Stimulated activated CD4-positive, alpha-beta T cell treated with anti-CD3 and anti-CD28 coated beads, Interleukin-1b, Interleukin-23, amount 100 ng/mL, for 4 hours (primary cell): Measurements from ENCODE around the gene S100A14.

ENCODE experiments used
- DNase-seq, 2 donors: peaks; one replicate each; pipeline ENCODE4 v3.0.0-alpha.2; 2020; ENCODE audit warnings: low read depth in 2 of 2

S100A14 gene

GRCh38 chr1:153638261-153638660, 22.1 kb upstream of the S100A14 start:
- no peak for DNase-seq

GRCh38 chr1:153636312-153636711, 20.2 kb upstream of the S100A14 start:
- no peak for DNase-seq

DNA sequence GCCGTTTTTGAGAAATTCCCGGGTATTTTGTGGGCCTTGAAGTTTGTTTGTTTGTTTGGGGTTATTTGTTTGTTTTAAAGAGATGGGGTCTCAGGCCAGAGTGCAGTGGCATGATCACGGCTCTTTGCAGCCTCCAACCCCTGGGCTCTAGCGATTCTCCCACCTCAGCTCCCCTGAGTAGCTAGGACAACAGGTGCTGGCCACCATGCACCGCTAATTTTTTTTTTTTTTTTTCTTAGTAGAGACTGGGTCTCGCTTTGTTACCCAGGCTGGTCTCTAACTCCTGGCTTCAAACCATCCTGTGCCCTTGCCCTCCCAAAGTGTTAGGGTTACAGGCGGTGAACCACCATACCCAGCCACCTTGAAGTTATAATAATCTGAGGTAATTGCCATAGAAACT, 19.7 kb upstream of the S100A14 start:
- no peak for DNase-seq

DNA sequence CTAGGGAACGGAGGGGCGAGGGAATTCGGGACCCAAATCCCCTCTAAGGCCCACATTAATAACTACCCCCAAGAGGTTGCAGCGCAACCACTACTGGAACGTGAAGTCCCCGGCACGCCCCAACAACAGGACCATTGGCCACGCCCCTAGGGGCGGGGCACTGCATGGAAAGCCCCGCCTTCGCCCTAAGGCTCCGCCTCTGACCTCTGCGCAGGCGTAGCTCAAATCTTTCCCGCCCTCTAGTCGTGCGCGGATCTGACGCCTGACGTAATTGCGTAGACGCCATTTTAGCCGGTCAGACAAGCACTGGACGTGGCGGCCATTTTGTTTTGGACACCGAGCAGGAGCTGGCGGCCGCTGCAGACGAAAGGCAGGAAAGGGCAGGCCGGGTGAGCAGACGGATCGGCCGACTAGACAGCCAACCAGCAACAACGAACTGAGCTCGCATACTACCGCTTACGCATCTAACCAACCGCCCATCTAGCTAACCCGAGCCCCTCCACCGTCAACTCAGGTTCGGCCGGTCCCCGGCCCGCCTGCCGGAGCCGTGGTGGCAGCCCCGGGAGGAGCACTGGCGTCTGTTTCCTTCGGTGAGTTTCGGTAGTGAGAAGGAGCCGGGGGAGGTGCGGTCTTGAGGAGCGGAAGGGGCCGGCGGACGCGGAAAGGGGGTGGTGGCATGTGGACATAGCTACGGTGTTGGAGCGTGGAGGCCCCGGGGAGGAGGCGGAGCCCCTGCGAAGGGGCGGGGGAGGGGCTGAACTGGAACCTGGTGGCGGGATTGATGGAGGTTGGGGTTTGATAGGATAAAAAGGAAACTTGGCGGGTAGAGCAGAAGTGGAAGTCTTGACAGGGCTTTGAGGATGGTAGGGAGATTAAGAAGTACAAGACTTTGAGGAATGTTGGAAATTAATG, 17.9 kb upstream of the S100A14 start, which contains the start of gene CHTOP:
TSS of gene CHTOP (plus strand) at position 313 of the 912 bp plus-strand sequence. CDS start 2,523 bp downstream, outside the sequence.
- peak; percentile 94 to 96 for DNase-seq

GRCh38 chr1:153633161-153633753, 17.1 kb upstream of the S100A14 start:
- DNase-seq: no peak

DNA sequence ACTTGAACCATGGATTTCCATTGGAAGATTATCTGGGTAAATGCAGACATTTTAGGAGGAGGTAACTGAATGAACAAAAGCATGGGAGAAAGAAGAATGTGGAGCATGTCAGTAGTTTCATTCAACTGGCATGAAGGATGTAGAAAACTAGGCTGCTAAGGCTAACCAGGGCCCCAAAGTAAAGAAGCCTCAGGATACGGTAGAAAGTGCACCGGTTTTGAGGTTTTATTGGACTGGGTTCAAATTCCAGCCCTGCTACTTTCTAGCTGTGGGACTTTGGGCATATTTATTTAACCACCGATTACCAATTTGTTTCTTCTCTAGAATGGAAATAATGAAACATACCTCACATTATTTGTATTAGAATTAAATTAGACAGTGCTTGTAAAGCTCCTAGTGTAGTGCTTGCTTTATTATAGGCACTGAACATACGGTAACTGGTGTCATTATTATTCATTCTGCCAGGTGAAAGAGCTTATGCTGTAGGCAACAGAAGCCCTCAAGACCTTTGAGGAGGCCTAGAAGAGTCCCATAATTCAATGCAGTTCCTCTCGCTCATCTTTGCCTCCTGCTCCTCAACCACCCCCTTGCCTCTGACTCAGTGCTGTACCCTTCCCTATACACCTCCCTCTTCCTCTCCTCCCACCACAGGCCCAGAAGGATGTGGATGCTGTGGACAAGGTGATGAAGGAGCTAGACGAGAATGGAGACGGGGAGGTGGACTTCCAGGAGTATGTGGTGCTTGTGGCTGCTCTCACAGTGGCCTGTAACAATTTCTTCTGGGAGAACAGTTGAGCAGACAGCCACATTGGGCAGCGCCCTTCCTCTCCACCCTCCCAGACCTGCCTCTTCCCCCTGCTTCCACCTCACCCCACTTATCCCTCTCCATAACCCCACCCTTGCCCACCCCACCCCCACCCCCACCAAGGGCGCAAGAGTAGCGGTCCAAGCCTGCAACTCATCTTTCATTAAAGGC, 15.2 kb upstream of the S100A14 start:
- no peak for DNase-seq

- DNase-seq: no peak
Measured at GRCh38 chr1:153630384-153630783, 14.3 kb upstream of the S100A14 start.

- DNase-seq: no peak
Measured at GRCh38 chr1:153629971-153630370, 13.8 kb upstream of the S100A14 start.

DNA sequence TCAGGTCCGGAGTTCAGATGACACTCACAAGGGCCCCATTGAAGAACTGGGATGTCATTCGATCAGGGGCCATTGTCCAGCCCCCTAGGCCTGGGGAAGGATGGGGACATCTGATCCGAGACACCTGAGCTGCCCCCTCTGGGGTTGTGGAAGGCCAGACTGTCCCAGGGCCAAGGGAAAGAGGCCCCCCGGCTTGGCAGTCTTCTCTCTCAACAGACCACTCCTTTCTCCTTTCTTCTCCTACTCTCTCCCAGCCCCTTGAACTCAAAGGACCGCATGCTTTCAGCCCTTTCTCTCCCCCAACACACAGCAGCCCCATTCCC, 13.2 kb upstream of the S100A14 start:
- no peak for DNase-seq

DNA sequence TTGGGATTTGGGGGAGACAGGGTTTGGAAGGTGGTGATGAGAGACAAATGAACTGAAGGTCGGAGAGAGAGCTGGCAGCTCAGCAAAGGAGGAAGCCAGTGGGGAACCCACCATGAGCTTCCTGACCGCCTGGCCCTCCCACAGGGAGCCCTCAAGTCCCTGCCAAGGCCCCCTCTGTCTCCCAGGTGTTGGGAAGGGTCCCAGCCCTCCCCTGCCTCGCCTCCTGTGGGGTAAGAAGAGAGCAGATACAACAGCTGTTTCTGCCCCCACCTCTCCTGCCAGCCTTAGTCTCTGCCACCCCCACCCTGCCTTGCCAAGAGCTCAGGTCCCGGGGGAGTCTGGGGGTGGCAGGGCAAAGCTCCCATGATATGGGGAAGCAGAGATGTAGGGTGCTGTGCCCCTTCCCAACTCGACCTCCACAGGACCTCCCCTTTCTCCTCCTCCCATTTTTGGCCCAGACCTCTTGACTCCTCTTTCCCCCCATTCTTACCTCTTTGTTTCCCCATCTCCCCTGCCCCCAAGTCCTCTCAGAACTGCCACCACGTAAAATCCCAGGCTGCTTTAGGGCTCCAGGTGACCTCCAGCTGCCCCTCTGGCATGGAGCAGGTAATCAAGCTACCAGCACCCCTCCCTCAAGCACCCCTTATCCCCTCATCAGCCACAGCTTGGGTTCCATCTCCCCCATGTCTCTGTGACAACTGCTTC, 12.7 kb upstream of the S100A14 start:
- no peak for DNase-seq

GRCh38 chr1:153627715-153628626, 11.8 kb upstream of the S100A14 start, which contains the start of gene S100A1:
TSS of gene S100A1 (plus strand) at chr1:153628434. CDS start at chr1:153630522, 2,088 bp downstream.
- no peak for DNase-seq

DNA sequence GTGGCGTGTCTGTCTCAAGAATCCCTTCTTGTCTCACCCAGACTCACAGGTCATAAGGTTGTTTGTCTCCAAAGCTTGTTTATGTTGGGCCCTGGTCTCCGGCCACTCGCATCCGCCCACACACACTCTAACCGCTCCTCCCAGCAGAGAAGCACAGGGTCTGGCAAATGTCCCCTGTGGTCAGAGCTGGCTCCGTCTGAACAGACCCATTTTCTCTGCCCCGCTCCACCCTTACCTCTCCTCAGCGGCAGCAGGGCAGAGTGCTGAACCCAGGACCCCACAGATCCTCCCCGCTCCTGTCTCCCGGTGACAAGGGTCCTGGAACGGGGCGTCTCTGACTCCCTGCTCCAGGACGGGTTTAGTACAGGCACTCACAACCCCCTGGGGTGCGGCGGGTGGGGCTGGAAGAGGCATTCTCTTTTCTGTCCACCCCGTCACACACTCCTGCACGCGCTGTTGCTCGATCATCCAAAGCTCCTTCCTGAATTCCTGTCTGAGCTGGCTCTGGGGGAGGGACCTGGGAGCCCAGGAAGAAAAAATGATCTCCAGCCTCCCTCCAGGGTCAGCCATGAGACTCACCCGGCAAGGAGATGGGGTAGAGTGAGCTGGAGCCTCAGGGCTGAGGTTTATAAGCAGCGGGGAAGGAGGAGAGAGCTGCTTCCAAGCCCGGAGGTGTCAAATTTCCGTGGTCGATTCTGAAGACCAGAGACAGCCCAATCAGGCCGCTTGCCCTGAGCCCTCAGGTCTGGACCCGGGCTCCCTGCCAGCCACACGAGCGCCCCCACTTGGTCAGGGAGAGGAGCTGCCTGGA, 11.0 kb upstream of the S100A14 start, which contains the start of gene S100A13:
TSS of gene S100A13 (minus strand) at position 602 of the 811 bp plus-strand sequence. CDS start 1,033 bp downstream, outside the sequence.
- DNase-seq: no peak

DNA sequence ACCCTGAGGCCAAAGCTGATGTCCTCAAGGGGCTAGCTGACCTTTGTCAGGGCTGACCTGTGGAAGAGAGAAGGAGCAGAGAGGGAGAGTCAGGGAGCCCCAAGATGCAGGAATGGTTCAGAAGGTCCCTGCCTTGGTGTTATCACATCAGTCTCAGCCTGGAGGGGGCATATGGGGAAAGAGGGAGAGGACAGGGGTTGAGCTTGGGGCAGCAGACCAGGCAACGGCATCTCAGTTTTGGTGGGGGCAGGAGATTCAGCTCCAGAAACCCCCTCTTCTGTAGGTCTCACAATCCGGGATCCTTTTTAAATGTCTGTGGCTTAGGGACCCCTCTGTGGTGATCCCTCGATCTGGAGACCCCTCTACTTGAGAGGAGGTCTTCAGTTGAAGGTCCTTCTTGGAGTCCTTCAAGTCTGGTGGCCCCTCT, 10.4 kb upstream of the S100A14 start:
- DNase-seq: no peak

DNA sequence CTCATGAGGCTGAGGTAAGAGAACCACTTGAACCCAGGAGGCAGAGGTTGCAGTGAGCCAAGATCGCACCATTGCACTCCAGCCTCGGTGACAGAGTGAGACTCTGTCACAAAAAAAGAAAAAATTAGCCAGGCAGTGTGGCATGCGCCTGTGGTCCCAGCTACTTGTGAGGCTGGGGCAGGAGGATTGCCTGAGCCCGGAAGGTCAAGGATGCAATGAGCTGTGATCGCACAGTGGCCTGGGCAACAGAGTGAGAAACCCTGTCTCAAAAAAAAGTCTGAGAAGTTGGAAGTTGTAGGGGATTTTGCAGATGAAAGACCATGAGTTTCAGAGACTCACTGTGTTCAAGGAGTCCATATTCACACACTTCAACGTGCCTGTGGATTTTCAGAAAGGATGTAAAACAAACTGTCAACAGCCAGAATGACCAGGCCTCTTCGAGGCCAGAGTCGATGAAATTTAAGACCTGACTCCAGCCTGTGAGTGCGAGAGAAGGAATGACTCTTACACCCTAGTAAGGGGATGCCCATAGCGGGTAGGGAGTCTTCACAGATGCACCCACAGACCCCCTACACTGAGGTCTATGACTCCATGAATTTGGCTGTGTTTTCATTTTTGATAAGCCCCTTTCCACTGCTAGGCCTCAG, 9.0 kb upstream of the S100A14 start:
- no peak for DNase-seq

GRCh38 chr1:153623101-153623500, 7.0 kb upstream of the S100A14 start:
- DNase-seq: no peak

GRCh38 chr1:153619171-153619570, 3.0 kb upstream of the S100A14 start:
- DNase-seq: no peak

DNA sequence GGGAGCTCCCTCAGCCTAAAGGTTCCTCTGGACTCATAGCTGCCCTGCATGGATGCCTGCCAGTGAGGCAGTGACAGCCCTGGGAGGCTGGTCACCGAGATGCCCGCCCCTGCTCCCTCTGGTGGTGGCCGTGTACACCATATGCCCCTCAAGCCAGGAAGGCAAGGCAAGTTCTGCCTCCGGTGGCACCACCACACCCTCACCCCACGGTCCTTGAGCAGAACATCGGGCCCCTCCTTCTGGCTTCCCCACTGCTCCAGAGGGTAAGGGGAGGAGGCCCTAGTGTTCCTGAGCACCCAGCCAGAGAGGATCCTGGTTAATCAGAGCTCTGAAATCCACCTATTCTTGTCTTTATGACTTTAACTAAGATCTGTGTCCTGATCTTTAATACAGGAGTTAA, 1.5 kb upstream of the S100A14 start:
- peak in 1 of 2 donors; percentile 63 for DNase-seq

- DNase-seq: no peak
Measured at GRCh38 chr1:153616917-153617311, 789 bp upstream of the S100A14 start.

GRCh38 chr1:153615406-153615805, 719 bp downstream of the S100A14 start:
- no peak for DNase-seq
